GM10266 (cell line): Measurements from ENCODE around the gene KREMEN1.

ENCODE experiments used
- DNase-seq: peaks from one replicate; pipeline ENCODE4 v3.0.0; 2012; ENCODE audit errors: extremely low spot score
- CTCF ChIP-seq: IDR thresholded peaks from 2 replicates; pipeline ENCODE4 v1.5.1; 2012; ENCODE audit warnings: mild to moderate bottlenecking, low read depth; ENCODE audit not compliant: control insufficient read depth, insufficient read depth; ENCODE audit errors: missing control alignments

KREMEN1 gene

GRCh38 chr22:29155966-29156365 lies 83.1 kb downstream of the KREMEN1 start:
- no peak for TF ChIP-seq CTCF
- DNase-seq: no peak

GRCh38 chr22:29156507-29156906 lies 83.7 kb downstream of the KREMEN1 start:
- peak; percentile 59 for DNase-seq
- TF ChIP-seq CTCF: peak; percentile 54

- no peak for TF ChIP-seq CTCF
- no peak for DNase-seq
Measured at GRCh38 chr22:29157759-29158535, 85.1 kb downstream of the KREMEN1 start.

GRCh38 chr22:29158546-29158945 lies 85.7 kb downstream of the KREMEN1 start:
- no peak for DNase-seq
- no peak for TF ChIP-seq CTCF

- DNase-seq: no peak
- no peak for TF ChIP-seq CTCF
Measured at GRCh38 chr22:29163808-29164207, 91.0 kb downstream of the KREMEN1 start.

- DNase-seq: no peak
- no peak for TF ChIP-seq CTCF
Measured at GRCh38 chr22:29165321-29166060, 92.7 kb downstream of the KREMEN1 start.

- DNase-seq: no peak
- no peak for TF ChIP-seq CTCF
Measured at GRCh38 chr22:29166180-29166579, 93.3 kb downstream of the KREMEN1 start.
